ENCODE results near the gene FOXP3.

FOXP3 gene

GRCh38 chrX:49273181-49273727, 8.7 kb upstream of the FOXP3 start:
- DNase-seq, result no peak

DNA sequence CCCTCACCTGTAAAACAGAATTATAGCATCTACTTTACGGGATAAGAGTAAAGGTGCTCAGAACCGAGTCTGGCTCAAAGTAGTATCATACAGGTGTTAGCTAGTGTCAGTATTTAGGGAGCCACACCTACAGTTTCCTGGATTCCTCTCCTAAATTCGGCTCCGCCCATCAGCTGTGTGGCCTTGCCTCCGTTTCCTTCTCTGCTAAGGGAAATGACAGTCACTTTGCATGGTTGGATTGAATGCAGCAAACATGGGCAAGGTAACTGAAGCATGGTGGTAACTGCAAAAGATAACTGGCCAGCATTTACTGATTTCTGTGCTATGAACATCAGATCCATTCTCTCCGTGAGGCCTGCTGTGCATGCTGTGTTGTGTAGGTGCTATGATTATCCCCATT, 7.9 kb upstream of the FOXP3 start:
- no peak for DNase-seq

DNA sequence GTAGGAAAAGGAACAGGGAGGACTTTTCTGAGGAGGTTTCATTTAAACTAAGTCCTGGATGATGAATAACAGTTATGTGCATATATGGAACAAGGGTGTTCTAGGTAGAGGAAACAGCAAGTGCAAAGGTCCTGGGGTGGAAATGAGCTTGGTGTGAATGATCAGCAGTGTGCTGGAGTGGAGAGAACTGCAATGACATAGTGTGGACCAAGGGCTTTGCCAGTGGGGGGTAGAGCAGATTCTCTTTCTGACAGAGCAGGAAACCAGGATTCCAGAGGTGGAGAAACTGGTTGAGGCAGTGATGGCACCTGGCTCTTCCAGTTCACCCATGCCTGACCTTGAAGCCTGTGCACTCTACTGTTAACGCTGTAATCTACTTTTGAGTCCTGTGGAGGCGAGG, 6.8 kb upstream of the FOXP3 start:
- no peak for DNase-seq

GRCh38 chrX:49270249-49270921, 5.9 kb upstream of the FOXP3 start:
- no peak for DNase-seq

- no peak for DNase-seq
Measured at GRCh38 chrX:49269767-49270248, 5.3 kb upstream of the FOXP3 start, which contains the start of gene PPP1R3F. Gene PPP1R3F, plus strand, starts transcription at chrX:49269793. Its CDS starts 77 bp downstream, at chrX:49269870.

GRCh38 chrX:49269010-49269766, 4.7 kb upstream of the FOXP3 start:
- peak; percentile 93 for DNase-seq

- DNase-seq, result no peak
Measured at GRCh38 chrX:49268702-49269009, 4.1 kb upstream of the FOXP3 start.

DNA sequence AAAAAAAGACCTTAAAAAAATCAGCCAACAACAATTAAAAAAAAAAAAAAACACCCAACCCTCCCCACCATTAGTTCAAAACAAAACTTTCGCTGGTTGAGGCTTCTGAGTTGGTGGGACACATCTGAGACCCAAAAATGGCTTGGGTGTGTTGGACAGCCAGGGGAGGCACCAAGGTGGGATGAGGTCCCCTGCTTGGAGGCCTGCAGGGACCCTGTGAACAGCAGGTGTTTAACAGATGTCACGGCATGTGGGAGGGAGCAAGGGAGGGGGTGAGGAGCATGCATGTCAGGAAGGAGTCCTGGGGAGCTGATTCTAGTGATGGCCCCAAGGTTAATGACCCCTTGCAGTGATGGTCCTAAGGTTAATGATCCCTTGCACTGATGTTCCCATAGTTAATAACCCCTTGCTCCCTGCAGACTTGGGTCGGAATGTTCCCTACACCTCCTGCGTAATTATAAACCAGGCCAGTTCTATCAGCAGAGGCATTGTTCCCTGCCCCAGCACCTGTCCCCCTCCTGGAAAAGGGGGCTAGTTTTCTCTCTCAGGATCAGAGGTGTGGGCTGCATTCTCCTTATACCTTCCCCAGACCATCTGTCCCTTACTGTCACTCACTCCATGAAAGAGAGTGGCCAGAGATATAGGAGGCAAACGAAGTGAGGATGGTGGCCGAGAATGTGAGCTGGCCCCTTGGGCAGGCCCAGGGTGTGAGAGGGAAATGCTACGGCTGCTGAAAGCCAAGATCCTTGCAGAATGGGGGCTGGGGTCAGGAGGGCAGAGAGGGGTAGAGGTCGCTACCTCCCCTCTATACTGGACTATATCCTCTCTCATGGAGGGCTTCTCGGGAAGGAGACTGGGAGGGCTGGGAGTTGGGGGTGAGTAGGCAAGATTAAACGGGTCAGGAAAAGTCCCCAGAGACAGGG, 2.3 kb upstream of the FOXP3 start:
- no peak for DNase-seq

- no peak for DNase-seq
Measured at GRCh38 chrX:49263631-49264030, 879 bp downstream of the FOXP3 start.

DNA sequence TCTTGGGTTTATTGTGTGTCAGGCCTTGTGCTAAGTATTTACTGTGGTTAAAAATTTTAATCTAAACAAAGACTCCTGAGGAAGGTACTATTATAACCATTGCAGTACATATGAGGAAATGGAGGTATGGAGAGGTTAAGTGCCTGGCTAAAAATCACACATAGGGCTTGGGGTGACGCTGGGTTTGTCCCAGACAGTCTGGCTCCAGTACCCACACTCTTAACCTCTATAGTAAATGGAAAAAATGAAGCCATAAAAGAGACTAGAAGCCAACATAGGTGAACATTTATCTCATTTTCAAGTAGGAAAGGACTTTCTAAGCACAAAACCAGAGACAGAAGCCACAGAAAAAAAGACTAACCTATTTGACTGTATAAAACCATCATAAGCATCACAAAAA, 1.9 kb downstream of the FOXP3 start:
- DNase-seq, result no peak

DNA sequence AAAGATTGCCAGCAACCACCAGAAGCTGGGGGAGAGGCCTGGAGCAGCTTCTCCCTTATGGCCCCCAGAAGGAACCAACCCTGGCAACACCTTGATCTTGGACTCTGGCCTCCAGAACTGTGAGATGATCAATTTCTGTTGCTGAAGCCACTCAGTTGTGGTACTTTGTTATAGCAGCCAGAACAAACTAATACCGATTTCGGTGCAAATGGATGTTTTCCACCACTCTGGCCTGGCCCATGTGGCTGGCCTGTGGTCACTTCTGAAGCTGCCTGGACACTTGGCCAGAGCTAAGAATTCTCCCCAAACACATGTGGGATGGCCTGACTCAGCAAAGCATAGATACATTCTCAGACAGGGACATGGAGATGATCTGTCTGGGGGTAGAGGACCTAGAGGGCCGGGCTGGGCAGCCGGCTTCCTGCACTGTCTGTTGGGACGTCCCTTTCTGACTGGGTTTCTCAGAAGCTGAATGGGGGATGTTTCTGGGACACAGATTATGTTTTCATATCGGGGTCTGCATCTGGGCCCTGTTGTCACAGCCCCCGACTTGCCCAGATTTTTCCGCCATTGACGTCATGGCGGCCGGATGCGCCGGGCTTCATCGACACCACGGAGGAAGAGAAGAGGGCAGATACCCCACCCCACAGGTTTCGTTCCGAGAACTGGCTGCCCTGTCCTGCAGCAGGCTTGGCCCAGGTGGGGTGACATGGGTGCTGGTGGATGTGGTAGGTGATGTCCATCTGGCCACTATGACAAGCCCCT, 4.1 kb downstream of the FOXP3 start:
- DNase-seq, result no peak

GRCh38 chrX:49258749-49259124, 5.8 kb downstream of the FOXP3 start:
- DNase-seq, result no peak

DNA sequence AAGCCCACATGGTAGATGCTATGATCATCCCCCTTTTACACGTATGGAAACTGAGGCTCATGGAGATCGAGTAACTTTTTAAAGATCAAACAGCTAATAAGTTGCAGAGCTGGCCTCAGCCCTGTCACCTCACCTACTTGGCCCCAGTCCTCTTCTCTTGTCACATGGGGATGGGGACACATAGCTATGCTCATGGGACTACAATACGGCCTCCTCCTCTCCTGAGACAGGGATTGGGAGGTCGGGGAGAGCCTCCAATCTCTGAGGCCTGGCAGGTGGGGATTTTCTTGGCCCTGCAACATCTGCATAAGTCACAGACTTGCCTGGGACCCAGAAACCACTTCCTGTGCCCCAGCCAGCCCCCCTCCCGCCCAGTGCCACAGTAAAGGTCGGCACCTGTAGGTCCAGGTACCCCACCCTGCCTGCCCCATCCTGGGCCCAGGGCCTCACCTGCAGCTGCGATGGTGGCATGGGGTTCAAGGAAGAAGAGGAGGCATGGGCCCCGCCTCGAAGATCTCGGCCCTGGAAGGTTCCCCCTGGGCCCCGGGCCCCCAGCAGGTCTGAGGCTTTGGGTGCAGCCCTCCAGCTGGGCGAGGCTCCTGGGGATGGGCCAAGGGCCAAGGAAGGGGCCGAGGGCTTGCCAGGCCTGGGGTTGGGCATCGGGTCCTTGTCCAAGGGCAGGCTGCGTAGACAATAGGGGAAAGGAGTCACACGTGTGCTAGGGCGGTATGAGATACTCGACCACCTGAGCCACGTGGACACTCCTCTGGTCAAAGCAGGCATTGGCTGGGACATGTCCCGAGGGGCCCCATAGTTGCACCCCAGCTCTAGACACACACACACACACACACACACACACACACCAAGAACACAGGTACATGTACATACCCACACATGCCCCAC, 6.4 kb downstream of the FOXP3 start:
- DNase-seq, result no peak

DNA sequence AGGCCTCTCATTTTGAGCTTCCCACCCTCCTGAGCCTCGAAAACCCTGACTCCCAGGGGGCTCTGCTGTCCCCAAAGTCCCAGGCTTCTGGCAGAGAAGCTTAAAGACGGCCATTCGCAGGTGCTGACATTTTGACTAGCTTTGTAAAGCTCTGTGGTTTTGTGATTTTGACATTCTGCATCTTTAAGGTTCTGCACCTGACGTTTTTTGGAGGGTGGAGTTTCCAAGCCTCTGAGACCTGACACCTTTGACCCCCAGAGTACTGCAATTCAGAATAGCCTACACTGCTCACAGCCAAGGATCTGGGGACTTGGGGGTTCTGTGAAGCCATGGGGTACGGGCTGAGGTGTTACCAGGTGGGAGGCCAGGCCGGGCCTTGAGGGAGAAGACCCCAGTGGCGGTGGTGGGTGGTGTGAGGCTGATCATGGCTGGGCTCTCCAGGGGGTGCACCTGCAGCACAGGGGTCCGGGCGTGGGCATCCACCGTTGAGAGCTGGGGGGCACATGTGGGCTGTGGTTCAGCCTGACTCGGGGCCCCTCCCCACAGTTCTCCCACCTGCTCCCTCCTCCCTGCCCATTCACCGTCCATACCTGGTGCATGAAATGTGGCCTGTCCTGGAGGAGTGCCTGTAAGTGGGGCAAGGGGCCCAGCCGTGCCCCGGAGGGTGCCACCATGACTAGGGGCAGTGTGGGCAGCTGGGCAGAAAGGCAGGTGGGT, 7.3 kb downstream of the FOXP3 start:
- no peak for DNase-seq

DNA sequence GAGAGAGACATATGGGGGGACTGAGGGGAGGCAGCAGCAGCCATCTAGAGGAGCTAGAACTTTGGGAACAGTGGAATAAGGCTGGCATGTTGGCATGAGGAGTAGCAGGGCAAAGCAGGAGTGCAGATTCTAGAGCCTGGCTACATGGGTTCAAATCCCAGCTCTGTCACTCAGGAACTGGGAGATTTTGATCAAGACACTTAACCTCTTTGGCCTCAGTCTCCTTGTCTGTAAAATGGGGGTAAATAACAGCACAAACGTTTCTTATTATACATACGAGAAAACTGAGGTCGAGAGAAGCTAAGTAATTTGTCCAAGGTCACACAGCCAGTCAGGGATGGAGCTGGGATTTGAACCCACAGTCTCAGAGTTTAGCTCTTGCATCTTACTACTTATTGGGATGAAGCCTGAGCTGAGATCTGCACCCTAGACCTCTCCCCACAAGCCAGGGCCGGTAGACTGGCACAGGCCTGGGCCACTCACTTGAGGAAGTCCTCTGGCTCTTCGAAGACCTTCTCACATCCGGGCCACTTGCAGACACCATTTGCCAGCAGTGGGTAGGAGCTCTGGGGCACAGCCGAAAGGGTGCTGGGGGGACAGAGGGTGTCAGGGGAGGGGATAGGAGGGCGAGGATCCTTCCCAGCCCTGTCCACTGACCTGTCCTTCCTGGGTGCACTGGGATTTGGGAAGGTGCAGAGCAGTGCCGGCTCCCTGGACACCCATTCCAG, 8.1 kb downstream of the FOXP3 start:
- DNase-seq, result no peak

GRCh38 chrX:49254639-49255038, 9.9 kb downstream of the FOXP3 start:
- no peak for DNase-seq

DNA sequence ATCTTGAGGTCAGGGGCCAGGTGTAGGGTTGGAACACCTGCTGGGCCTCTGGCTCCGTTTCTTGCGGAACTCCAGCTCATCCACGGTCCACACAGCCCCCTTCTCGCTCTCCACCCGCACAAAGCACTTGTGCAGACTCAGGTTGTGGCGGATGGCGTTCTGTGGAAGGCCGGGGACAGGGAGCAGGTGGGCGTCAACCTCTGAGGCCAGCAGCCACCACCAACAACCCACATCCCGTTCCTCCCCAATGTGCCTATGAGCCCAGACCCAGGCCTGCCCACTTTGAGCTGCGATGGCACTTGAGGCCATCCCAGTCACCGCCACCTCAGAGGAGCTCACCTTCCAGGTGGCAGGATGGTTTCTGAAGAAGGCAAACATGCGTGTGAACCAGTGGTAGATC, 13.2 kb downstream of the FOXP3 start:
- no peak for DNase-seq

GRCh38 chrX:49250578-49250977, 13.9 kb downstream of the FOXP3 start:
- DNase-seq, result no peak

DNA sequence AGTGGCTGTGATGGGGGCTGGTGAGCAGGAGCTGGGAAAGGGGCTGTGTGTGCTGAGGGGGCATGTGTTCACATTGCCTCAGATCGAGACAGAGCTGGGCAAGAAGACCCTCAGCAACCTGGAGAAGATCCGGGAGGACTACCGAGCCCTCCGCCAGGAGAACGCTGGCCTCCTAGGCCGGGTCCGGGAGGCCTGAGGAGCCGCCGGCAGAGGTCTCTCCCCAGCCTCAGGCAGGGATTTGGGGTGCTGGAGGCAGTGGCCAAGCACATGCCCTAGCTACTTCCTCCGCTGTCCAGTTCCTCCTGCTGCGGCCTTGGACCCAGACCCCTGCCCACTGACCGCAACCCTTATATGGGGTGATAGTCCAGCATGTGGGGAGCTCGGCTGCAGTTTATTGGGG, 14.4 kb downstream of the FOXP3 start:
- no peak for DNase-seq

DNA sequence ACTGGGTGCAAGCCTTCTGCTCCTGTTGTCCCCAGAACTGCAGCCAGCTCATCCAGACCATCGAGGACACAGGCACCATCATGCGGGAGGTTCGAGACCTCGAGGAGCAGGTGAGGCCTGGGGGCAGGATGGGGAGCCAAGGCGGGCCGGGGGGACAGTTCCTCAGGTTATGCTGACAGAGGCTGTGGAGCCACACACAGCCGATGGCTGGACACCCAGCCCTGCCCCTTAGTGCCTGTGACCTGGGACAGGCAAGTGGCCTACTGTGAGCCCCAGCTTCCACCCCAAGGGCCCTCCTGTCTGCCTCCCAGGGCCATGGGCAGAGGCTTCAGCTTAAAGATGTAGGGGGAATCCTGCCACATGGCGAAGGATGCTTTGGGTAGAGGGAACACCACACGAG, 14.9 kb downstream of the FOXP3 start:
- DNase-seq, result no peak
